Mesenchymal stem cell (in vitro differentiated cells and primary cell): Measurements from ENCODE around the gene HSPA12A.

Source experiments
- DNase-seq: peaks from one replicate; pipeline ENCODE4 v3.0.0-alpha.2; 2013
- H2AFZ ChIP-seq: one replicate; pipeline ENCODE4 v1.6.1; 2013; ENCODE audit warnings: low read depth, mild to moderate bottlenecking, control low read depth, inconsistent platforms, low read length, moderate library complexity
- H2AK5ac ChIP-seq: 2 replicates; pipeline ENCODE4 v1.6.1; 2013; ENCODE audit warnings: low read length, moderate library complexity, mild to moderate bottlenecking, inconsistent platforms; ENCODE audit not compliant: severe bottlenecking
- H2BK120ac ChIP-seq: one replicate; pipeline ENCODE4 v1.6.1; 2013; ENCODE audit warnings: low read depth, mild to moderate bottlenecking, inconsistent platforms, low read length, moderate library complexity
- H2BK12ac ChIP-seq, 2 experiments: one replicate each; pipeline ENCODE4 v1.6.1; 2013; ENCODE audit warnings: inconsistent platforms in 2 of 2, low read length in 2 of 2, mild to moderate bottlenecking in 2 of 2, moderate library complexity in 2 of 2, control low read depth in 1 of 2
- H2BK15ac ChIP-seq: one replicate; pipeline ENCODE4 v1.6.1; 2013; ENCODE audit warnings: mild to moderate bottlenecking, low read depth, inconsistent platforms; ENCODE audit not compliant: poor library complexity, severe bottlenecking
- H2BK5ac ChIP-seq: 2 replicates; pipeline ENCODE4 v1.6.1; 2013; ENCODE audit warnings: low read depth, mild to moderate bottlenecking, low read length, control low read depth, inconsistent platforms; ENCODE audit not compliant: poor library complexity, severe bottlenecking
- H3K14ac ChIP-seq, 2 experiments: one replicate each; pipeline ENCODE4 v1.6.1; 2013; ENCODE audit warnings: inconsistent platforms in 2 of 2, low read length in 2 of 2, control low read depth in 1 of 2, mild to moderate bottlenecking in 1 of 2, moderate library complexity in 1 of 2
- H3K18ac ChIP-seq, 2 experiments: one replicate each; pipeline ENCODE4 v1.6.1; 2013; ENCODE audit warnings: inconsistent platforms in 2 of 2, low read length in 2 of 2, control low read depth in 1 of 2, low read depth in 1 of 2, mild to moderate bottlenecking in 1 of 2
- H3K23ac ChIP-seq, 2 experiments: one replicate each; pipeline ENCODE4 v1.6.1; 2013; ENCODE audit warnings: inconsistent platforms in 2 of 2, low read length in 2 of 2, mild to moderate bottlenecking in 2 of 2, moderate library complexity in 2 of 2, control low read depth in 1 of 2
- H3K27ac ChIP-seq: 2 replicates; pipeline ENCODE4 v1.5.1; 2013; ENCODE audit warnings: mild to moderate bottlenecking, moderate library complexity, low read length, control low read depth, inconsistent platforms; ENCODE audit not compliant: poor library complexity, severe bottlenecking
- H3K27me3 ChIP-seq, 2 experiments: 2 replicates each; pipeline versions ENCODE4 v1.6.1 to v1.7.0; 2013; ENCODE audit warnings: low read length in 2 of 2, mild to moderate bottlenecking in 2 of 2, moderate library complexity in 2 of 2, control low read depth in 1 of 2, inconsistent platforms in 1 of 2; ENCODE audit not compliant: control insufficient read depth in 1 of 2, insufficient read depth in 1 of 2
- H3K36me3 ChIP-seq, 2 experiments: 2 replicates each; pipeline versions ENCODE4 v1.6.1 to v1.7.0; 2013; ENCODE audit warnings: low read length in 2 of 2, control low read depth in 1 of 2, inconsistent platforms in 1 of 2, low read depth in 1 of 2, mild to moderate bottlenecking in 1 of 2; ENCODE audit not compliant: insufficient read depth in 2 of 2, control insufficient read depth in 1 of 2
- H3K4ac ChIP-seq, 2 experiments: one replicate each; pipeline ENCODE4 v1.6.1; 2013; ENCODE audit warnings: inconsistent platforms in 2 of 2, low read length in 2 of 2, mild to moderate bottlenecking in 2 of 2, moderate library complexity in 2 of 2, control low read depth in 1 of 2, low read depth in 1 of 2
- H3K4me1 ChIP-seq: 2 replicates; pipeline ENCODE4 v1.6.1; 2013; ENCODE audit warnings: low read depth, low read length, control low read depth; ENCODE audit not compliant: control insufficient read depth, insufficient read depth
- H3K4me2 ChIP-seq: 2 replicates; pipeline ENCODE4 v1.6.1; 2013; ENCODE audit warnings: low read length, mild to moderate bottlenecking, inconsistent platforms; ENCODE audit not compliant: poor library complexity, severe bottlenecking
- H3K4me3 ChIP-seq, 2 experiments: 2 replicates each; pipeline versions ENCODE4 v1.5.1 to v1.7.0; 2013; ENCODE audit warnings: low read length in 2 of 2, mild to moderate bottlenecking in 2 of 2, control low read depth in 1 of 2, low read depth in 1 of 2; ENCODE audit not compliant: insufficient read depth in 1 of 2
- H3K79me1 ChIP-seq: replicated peaks from 2 replicates; pipeline ENCODE4 v1.6.1; 2013; ENCODE audit warnings: mild to moderate bottlenecking, control low read depth, low read length, inconsistent platforms; ENCODE audit not compliant: poor library complexity, severe bottlenecking
- H3K9ac ChIP-seq: 2 replicates; pipeline ENCODE4 v1.7.0; 2013; ENCODE audit warnings: mild to moderate bottlenecking, low read length, moderate library complexity
- H3K9me3 ChIP-seq: 2 replicates; pipeline ENCODE4 v1.7.0; 2013; ENCODE audit warnings: mild to moderate bottlenecking, low read length; ENCODE audit not compliant: control insufficient read depth
- H4K8ac ChIP-seq: one replicate; pipeline ENCODE4 v1.6.1; 2013; ENCODE audit warnings: inconsistent platforms, mild to moderate bottlenecking, low read length, moderate library complexity
- H4K91ac ChIP-seq: one replicate; pipeline ENCODE4 v1.6.1; 2013; ENCODE audit warnings: mild to moderate bottlenecking, low read length, inconsistent platforms
- WGBS: methylation state at CpG from one replicate; pipeline ENCODE4 v1.1.7; 2013; ENCODE audit warnings: mixed read lengths; 5-methylcytosine and 5-hydroxymethylcytosine counted together

The HSPA12A gene

DNA sequence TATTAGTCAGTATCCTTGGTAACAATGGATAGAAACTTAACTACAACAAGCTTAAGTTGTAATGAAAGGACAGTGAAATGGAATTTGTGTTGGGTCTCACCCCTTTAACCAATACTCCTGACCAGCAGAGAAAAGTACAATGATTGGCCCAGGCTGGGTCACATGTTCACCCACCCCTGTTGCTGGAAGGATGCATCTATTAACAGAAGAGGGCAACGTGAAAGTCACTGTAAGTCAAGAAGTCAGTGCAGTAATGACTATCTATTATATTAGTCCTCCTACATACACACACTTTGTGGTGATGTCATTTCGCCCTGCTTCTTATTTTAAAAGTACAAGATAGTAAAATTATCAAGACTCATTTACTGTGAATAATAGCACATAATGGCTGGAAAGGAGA is 105.4 kb downstream of the HSPA12A start:
- WGBS = no CpG with 5 or more reads among the region's 2 CpGs

DNA sequence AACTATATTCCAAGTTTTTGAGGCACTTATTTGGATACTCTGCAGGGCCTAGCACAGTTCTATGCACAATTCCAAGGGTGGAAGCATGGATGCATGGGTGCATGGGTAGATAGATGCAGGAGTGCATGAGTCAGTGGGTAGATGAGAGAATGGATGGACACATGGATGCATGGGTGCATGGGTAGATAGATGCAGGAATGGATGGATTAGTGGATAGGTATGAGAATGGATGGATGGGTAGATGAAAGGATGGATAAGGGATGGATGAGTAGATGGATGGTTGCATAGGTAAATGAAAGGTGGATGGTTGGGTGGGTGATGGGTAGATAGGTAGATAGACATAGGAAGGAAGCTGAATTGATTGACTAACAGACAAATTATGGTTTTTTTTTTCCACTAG is 106.0 kb downstream of the HSPA12A start:
- no peak overlapping the region for H3K9ac ChIP-seq
- H3K27me3 ChIP-seq = peaks cover 4 to 5% of the 10 kb centered on the region in 2 experiments
- no peak overlapping the region for H3K23ac ChIP-seq
- no peak overlapping the region for H3K27ac ChIP-seq
- no peak overlapping the region for H2BK120ac ChIP-seq
- no peak overlapping the region for H2BK5ac ChIP-seq
- no peaks in the 10 kb centered on the region for H3K36me3 ChIP-seq
- H3K4ac ChIP-seq = no peak overlapping the region
- DNase-seq = no peak
- no peak overlapping the region for H3K4me3 ChIP-seq
- peak overlapping the region; percentile 21 for H4K91ac ChIP-seq
- H3K4me1 ChIP-seq = no peaks in the 10 kb centered on the region
- H2BK15ac ChIP-seq = no peak overlapping the region
- H3K4me2 ChIP-seq = no peak overlapping the region
- no peak overlapping the region for H3K14ac ChIP-seq
- H3K9me3 ChIP-seq = no peaks in the 10 kb centered on the region
- no peak overlapping the region for H4K8ac ChIP-seq
- no peak overlapping the region for H2AFZ ChIP-seq
- no peaks in the 10 kb centered on the region for H3K79me1 ChIP-seq
- H2AK5ac ChIP-seq = no peak overlapping the region
- H3K18ac ChIP-seq = no peak overlapping the region
- H2BK12ac ChIP-seq = no peak overlapping the region

More for the DNA sequence above, 105.4 kb downstream of the HSPA12A start:
- H2AFZ ChIP-seq = no peak overlapping the region
- no peaks in the 10 kb centered on the region for H3K4me1 ChIP-seq
- no peak overlapping the region for H3K4ac ChIP-seq
- no peak overlapping the region for H2BK5ac ChIP-seq
- H2AK5ac ChIP-seq = no peak overlapping the region
- no peak for DNase-seq
- no peak overlapping the region for H2BK15ac ChIP-seq
- no peak overlapping the region for H2BK120ac ChIP-seq
- H2BK12ac ChIP-seq = no peak overlapping the region
- no peak overlapping the region for H3K9ac ChIP-seq
- H3K36me3 ChIP-seq = no peaks in the 10 kb centered on the region
- no peak overlapping the region for H3K4me3 ChIP-seq
- H3K4me2 ChIP-seq = no peak overlapping the region
- no peaks in the 10 kb centered on the region for H3K79me1 ChIP-seq
- no peak overlapping the region for H4K91ac ChIP-seq
- H3K23ac ChIP-seq = no peak overlapping the region
- peaks cover 4 to 9% of the 10 kb centered on the region in 2 experiments for H3K27me3 ChIP-seq
- no peak overlapping the region for H3K14ac ChIP-seq
- H3K18ac ChIP-seq = no peak overlapping the region
- no peaks in the 10 kb centered on the region for H3K9me3 ChIP-seq
- no peak overlapping the region for H4K8ac ChIP-seq
- no peak overlapping the region for H3K27ac ChIP-seq

DNA sequence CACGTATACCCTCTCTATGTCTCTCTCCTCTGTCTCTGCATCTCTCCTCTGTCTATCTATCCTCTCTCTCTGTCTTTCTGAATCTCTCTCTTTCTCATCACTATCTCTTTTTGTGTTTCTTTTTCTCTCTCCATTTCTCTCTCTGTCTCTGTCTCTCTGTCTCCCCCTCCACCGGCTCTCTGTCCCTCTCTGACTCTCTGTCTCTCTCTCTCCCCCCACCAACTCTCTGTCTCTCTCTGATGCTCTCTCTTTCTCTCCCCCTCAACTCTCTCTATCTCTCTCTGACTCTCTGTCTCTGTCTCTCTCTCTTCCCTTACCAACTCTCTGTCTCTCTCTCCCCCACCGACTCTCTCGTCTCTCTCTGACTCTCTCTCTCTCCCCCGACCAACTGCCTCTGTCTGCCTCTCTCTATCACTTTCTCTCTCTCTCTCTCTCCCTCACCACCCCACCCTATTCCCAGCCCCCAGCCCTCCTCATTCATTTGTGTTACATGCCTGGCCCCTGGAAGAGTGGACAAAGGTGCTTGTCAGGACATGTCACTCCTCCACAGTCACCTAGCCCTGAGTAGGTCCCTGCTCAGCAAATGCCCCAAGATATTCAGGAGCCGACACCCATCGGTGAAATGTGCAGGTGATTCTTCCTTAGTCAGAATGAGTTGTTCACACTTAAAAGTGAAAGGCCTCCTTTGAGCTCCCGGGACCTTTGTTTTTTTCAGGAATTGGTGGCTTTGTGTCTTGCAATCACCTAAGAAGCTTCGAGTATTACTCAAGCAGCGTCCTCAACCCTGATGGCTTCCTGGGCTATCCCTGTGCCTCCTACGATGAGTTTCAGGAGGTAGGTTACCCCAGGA is 108.0 kb downstream of the HSPA12A start:
- Histone ChIP-seq H3K4me3 (no peak overlapping the region), H3K27me3 (peaks cover 11 to 12% of the 10 kb centered on the region in 2 experiments), H4K8ac (no peak overlapping the region), H3K14ac (no peak overlapping the region), H3K4me2 (no peak overlapping the region), H3K9ac (no peak overlapping the region), H3K9me3 (no peaks in the 10 kb centered on the region), H3K79me1 (no peaks in the 10 kb centered on the region), H3K4me1 (no peaks in the 10 kb centered on the region), H3K36me3 (no peaks in the 10 kb centered on the region), H3K23ac (no peak overlapping the region), H3K18ac (no peak overlapping the region), H2BK120ac (no peak overlapping the region), H3K27ac (no peak overlapping the region), H2AFZ (no peak overlapping the region), H2BK15ac (no peak overlapping the region), H4K91ac (no peak overlapping the region), H2BK5ac (no peak overlapping the region), H2BK12ac (no peak overlapping the region), H3K4ac (no peak overlapping the region), H2AK5ac (no peak overlapping the region)
- no peak for DNase-seq
- 79% methylated on average over 11 of the region's 11 CpGs for WGBS

DNA sequence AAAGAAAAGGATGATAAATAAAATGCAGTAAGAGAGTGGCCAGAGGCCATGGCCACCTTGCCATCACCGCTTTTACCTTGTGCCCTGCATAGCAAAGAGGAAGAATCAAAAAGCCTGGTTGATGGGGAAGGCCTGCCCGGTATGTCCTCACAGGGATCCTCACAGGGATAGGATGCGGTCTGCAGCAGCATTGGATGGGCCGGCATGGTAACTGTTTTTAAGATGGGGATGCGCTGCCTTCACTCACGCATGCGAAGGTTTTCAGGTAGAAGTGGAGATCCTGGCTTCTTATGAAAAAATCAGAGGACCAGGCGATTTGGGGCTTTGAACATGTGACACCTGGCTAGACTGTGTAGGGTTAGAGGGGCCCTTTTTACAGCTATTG is 109.2 kb downstream of the HSPA12A start:
- 87% methylated on average over 7 of the region's 8 CpGs for WGBS
- H2BK5ac ChIP-seq = no peak overlapping the region
- H2BK120ac ChIP-seq = no peak overlapping the region

More for the DNA sequence above, 109.2 kb downstream of the HSPA12A start:
- Histone ChIP-seq H3K4me2 (no peak overlapping the region), H3K23ac (no peak overlapping the region), H3K4me1 (no peaks in the 10 kb centered on the region), H3K9me3 (no peaks in the 10 kb centered on the region), H3K27ac (no peak overlapping the region), H3K18ac (no peak overlapping the region), H4K91ac (no peak overlapping the region), H3K36me3 (no peaks in the 10 kb centered on the region), H3K14ac (no peak overlapping the region), H2BK15ac (no peak overlapping the region), H3K9ac (no peak overlapping the region), H3K4me3 (no peak overlapping the region), H2AK5ac (no peak overlapping the region), H3K27me3 (peaks cover 17 to 18% of the 10 kb centered on the region in 2 experiments), H3K4ac (no peak overlapping the region), H2BK12ac (no peak overlapping the region), H3K79me1 (no peaks in the 10 kb centered on the region), H2AFZ (no peak overlapping the region), H4K8ac (no peak overlapping the region)
- DNase-seq = no peak
